AG04450 (cell line): ENCODE results near the gene C3orf20. TPM values are rescaled to one million over a fixed set of nuclear protein-coding genes. Genes with fewer than 3 reads are reported as not detected.

ENCODE experiments used
- CTCF ChIA-PET: fragments of 300-600, 350-600 bp; formaldehyde crosslinking; extraction: SDS; loops from one replicate; lab custom pipeline; 2022; ENCODE audit warnings: antibody characterized with exemption, inconsistent platforms; lab: Charles Lee
- POLR2A ChIA-PET: fragments of 350-600 bp; formaldehyde crosslinking; extraction: SDS; loops from one replicate; lab custom pipeline; 2021; ENCODE audit warnings: antibody characterized with exemption, inconsistent platforms; lab: Yijun Ruan, JAX
- DNase-seq: peaks from one replicate; pipeline ENCODE4 v3.0.0-alpha.2; 2011; ENCODE audit warnings: low read depth, low spot score
- H3K27ac ChIP-seq: one replicate; pipeline ENCODE4 v1.5.1; 2012; ENCODE audit warnings: low read depth, low read length, control low read depth
- H3K27me3 ChIP-seq: one replicate; pipeline ENCODE4 v1.6.0; 2012; ENCODE audit warnings: low read length; ENCODE audit not compliant: control insufficient read depth, insufficient read depth
- H3K4me3 ChIP-seq: 2 replicates; pipeline ENCODE4 v1.5.1; 2011; ENCODE audit warnings: mild to moderate bottlenecking, low read depth, low read length, control low read depth
- H3K9me3 ChIP-seq: 2 replicates; pipeline ENCODE4 v1.5.1; 2012; ENCODE audit warnings: low read length; ENCODE audit not compliant: control insufficient read depth, insufficient read depth
- polyA minus RNA-seq: library from RNA; depleted of rRNA, polyadenylated mRNA; stranded (reverse); fragments of >200 nt; gene quantifications from 2 replicates; pipeline ENCODE4 v1.2.3, GENCODE V29; 2011; rRNA and poly(A)+ RNA removed
- polyA plus RNA-seq: library from polyadenylated mRNA; depleted of rRNA; stranded (reverse); fragments of >200 nt; gene quantifications from 2 replicates; pipeline ENCODE4 v1.2.3, GENCODE V29; 2011; rRNA removed
- TF ChIP-seq, protein P1 (sequence below): IDR thresholded peaks from 2 replicates; pipeline ENCODE4 v1.5.1; 2011; ENCODE audit warnings: low read depth, low read length, control low read depth, inconsistent platforms

C3orf20 gene
- not detected in 2 replicates for polyA plus RNA-seq
- polyA minus RNA-seq = not detected in 2 replicates

DNA sequence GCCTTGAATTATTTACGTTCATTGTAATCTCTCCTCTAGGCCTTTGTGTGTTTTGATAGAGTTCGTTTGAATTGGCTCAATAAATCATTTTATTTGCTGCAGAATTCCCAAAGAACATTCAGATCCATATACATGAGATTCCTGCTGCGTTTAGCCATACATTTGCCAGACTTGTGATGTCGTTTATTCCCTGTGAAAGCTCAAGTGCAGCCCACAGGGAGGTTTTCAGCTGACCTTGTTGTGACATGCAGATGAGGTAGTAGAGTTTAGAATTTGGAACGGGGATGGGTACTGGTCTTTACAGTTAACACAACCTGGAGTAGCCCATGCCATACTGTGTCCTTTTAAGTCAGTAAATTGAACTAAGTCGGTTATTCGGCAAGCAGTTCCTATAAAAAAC is at the start of gene C3orf20:
TSS of gene C3orf20 (plus strand) at position 301 of the 400 bp plus-strand sequence. CDS start 7,573 bp downstream, outside the sequence.
- CTCF ChIA-PET = interaction anchor here (0.6 to 7.1 kb wide), 6 partner anchors 12 to 556 kb away, joined by 3 to 127 read pairs (median 14); partner anchors contain the start of gene CCDC174
- no peaks in the 10 kb centered on the region for H3K9me3 ChIP-seq
- H3K27me3 ChIP-seq = no peaks in the 10 kb centered on the region
- no peak within 1 kb of the TSS for H3K4me3 ChIP-seq
- TF ChIP-seq, protein P1, sequence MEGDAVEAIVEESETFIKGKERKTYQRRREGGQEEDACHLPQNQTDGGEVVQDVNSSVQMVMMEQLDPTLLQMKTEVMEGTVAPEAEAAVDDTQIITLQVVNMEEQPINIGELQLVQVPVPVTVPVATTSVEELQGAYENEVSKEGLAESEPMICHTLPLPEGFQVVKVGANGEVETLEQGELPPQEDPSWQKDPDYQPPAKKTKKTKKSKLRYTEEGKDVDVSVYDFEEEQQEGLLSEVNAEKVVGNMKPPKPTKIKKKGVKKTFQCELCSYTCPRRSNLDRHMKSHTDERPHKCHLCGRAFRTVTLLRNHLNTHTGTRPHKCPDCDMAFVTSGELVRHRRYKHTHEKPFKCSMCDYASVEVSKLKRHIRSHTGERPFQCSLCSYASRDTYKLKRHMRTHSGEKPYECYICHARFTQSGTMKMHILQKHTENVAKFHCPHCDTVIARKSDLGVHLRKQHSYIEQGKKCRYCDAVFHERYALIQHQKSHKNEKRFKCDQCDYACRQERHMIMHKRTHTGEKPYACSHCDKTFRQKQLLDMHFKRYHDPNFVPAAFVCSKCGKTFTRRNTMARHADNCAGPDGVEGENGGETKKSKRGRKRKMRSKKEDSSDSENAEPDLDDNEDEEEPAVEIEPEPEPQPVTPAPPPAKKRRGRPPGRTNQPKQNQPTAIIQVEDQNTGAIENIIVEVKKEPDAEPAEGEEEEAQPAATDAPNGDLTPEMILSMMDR = no peak
- DNase-seq = no peak
- POLR2A ChIA-PET = no interaction called here
- H3K27ac ChIP-seq = no peak within 1 kb of the TSS

DNA sequence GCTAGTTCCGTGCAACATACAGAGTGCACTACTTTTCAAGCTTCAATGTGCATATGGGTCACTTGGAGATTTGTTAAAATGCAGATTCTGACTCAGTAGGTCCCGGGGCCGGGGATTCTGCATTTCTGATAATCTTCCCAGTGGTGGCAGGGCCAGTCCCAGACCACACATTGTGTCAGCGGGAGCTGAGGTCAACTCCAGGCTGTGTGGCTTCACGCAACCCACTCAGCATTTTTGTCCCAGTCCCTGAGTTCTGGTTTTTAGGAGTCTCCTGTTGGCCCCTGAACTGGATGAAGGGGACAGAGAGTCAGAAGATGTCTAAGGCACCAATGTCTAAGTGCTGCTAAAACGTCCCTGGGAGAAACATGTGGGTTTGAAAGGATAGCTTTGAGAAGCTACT is 49.5 kb upstream of the C3orf20 start:
- Histone ChIP-seq H3K9me3 (peaks cover 11% of the 10 kb centered on the region), H3K27me3 (no peaks in the 10 kb centered on the region), H3K4me3 (no peak overlapping the region), H3K27ac (no peak overlapping the region)
- ChIA-PET CTCF (interaction anchor here (0.9 kb wide), 1 partner anchor 364 kb away, joined by 3 read pairs; no protein-coding TSS in a partner anchor), POLR2A (interaction anchor here (0.6 kb wide), 1 partner anchor 141 kb away, joined by 3 read pairs; no protein-coding TSS in a partner anchor)
- TF ChIP-seq, protein P1 = no peak
- DNase-seq = no peak

DNA sequence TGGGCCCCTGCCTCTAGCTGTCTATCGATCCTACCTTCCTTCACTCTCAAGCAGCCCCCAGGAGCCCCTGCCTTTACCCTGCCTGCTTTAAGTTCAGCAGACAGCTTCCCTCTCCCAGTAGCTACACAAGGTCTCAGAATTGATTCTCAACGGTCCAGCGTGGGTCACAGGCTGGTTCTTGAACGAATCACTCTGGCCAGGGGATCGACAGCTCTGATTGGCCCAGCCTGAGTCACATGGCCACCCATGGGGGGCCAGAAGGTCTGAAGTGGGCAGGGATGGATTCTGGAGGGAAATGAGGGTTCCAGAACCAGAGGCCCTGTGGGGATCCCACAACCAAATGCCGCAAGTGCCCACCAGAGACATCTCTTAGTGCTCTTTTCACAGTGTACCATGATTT is 47.1 kb upstream of the C3orf20 start:
- H3K4me3 ChIP-seq = no peak overlapping the region
- DNase-seq = no peak
- TF ChIP-seq, protein P1 = no peak
- ChIA-PET CTCF (no interaction called here), POLR2A (interaction anchor here (1.2 kb wide), 1 partner anchor 24 kb away, joined by 4 read pairs; the partner anchor contains the start of gene CCDC174)
- peak overlapping the region; percentile 22 for H3K27ac ChIP-seq
- peaks cover 11% of the 10 kb centered on the region for H3K9me3 ChIP-seq
- no peaks in the 10 kb centered on the region for H3K27me3 ChIP-seq

DNA sequence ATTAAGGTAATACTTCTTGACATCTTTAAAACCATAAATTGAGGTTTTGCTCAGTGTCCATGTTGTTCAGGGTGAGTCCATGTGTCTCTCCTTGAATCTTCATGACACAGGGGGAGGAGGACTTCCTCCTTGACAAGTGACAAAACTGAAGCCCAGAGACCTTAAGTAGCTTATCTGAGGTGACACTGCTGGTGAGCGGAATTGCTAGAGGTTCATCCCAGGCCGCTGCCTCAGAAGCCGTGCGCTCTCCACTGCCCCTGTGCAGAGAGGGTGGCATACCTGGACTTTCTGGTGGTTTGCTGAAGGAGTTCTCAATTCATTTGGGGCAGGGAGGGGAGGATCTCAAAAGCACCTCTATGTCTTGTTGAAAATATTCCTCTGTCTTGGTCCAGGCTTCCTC is 46.5 kb upstream of the C3orf20 start:
- H3K9me3 ChIP-seq = peaks cover 11% of the 10 kb centered on the region
- ChIA-PET POLR2A (no interaction called here), CTCF (no interaction called here)
- no peak overlapping the region for H3K27ac ChIP-seq
- TF ChIP-seq, protein P1 = no peak
- no peak for DNase-seq
- H3K4me3 ChIP-seq = no peak overlapping the region
- no peaks in the 10 kb centered on the region for H3K27me3 ChIP-seq

DNA sequence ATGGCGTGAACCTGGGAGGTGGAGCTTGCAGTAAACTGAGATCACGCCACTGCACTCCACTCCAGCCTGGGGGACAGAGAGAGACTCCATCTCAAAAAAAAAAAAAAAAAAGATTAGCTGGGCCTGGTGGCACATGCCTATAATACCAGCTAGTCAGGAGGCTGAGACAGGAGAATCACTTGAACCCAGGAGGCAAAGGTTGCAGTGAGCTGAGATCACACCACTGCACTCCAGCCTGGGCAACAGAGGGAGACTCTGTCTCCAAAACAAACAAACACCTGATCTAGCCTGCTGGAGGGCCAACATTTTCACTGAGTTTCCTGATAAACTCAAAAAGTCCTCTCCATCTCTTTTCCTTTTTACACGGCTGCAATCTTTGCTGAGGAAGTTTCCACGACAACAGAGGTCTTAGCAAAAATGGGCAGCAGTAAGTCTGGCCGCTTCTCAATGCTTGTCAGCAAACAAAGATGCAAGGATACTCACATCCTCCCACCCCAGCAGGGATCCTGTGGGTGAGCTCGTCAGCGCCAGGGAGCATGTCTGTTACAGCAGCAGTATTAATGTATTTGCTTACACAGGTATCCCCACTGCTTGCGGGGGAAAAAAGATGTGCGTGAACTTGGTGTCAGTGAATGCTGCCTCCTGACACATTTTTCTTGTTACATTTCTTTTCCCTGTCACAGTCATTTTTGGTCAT is 44.4 kb upstream of the C3orf20 start:
- Histone ChIP-seq H3K27ac (no peak overlapping the region), H3K9me3 (peaks cover 11% of the 10 kb centered on the region), H3K27me3 (no peaks in the 10 kb centered on the region), H3K4me3 (no peak overlapping the region)
- POLR2A ChIA-PET = interaction anchor here (0.6 kb wide), 1 partner anchor 237 kb away, joined by 3 read pairs; no protein-coding TSS in a partner anchor
- no peak for DNase-seq
- CTCF ChIA-PET = interaction anchor here (1.0 to 1.2 kb wide), 2 partner anchors 10 to 22 kb away, joined by 3 read pairs; no protein-coding TSS in a partner anchor
- TF ChIP-seq, protein P1 = no peak
